HCT116 (cell line): Measurements from ENCODE around the gene UBIAD1. TPM values are rescaled to one million over a fixed set of nuclear protein-coding genes. Genes with fewer than 3 reads are reported as not detected.
A peak's percentile ranks its signal among the peaks of the same experiment; 100 is the strongest.

ENCODE experiments used
- ATAC-seq: fragments of 200-7000 bp; cut with Tn5 transposase; 2 replicates; pipeline ENCODE4 v1.9.1; 2020; ENCODE audit warnings: mild to moderate bottlenecking, moderate library complexity
- BruUV-seq: library from RNA; stranded (reverse); fragments of 400-500 nt; replicated peaks from 2 replicates; lab custom pipeline; 2021; lab: Mats Ljungman, UMichigan
- CTCF ChIA-PET: fragments of 300-600 bp; sonication (Branson Sonifier 250); formaldehyde crosslinking; loops from one replicate; lab custom pipeline; 2021; ENCODE audit warnings: antibody characterized with exemption; lab: Charles Lee
- POLR2A ChIA-PET: fragments of 300-600, 350-600 bp; sonication (Branson Sonifier 250); formaldehyde crosslinking; loops from one replicate; lab custom pipeline; 2021; ENCODE audit warnings: antibody characterized with exemption; lab: Charles Lee
- RAD21 ChIA-PET, 2 experiments: fragments of 300-600 bp; sonication (Branson Sonifier 250); formaldehyde crosslinking; loops; one replicate each; lab custom pipeline; 2023; ENCODE audit warnings: low total read pairs in 2 of 2; ENCODE audit not compliant: uncharacterized antibody in 2 of 2, unreplicated experiment in 2 of 2, low non-redundant PET in 1 of 2; lab: Charles Lee
- DNase-seq: peaks from one replicate; pipeline ENCODE4 v3.0.0-alpha.2; 2010; ENCODE audit warnings: low read depth, low spot score
- H2AFZ ChIP-seq: fragments of 200-600 bp; shearing (Covaris generic), sonication (generic); 2 replicates; pipeline ENCODE4 v1.6.1; 2017; ENCODE audit warnings: low read depth, mixed run types, mixed read lengths, antibody characterized with exemption, low read length; ENCODE audit not compliant: poor library complexity, severe bottlenecking
- H3K27ac ChIP-seq: 2 replicates; pipeline ENCODE4 v1.5.1; 2012; ENCODE audit warnings: low read depth, low read length
- H3K27me3 ChIP-seq: fragments of 200-600 bp; sonication (generic); 2 replicates; pipeline ENCODE4 v1.6.1; 2016; ENCODE audit warnings: mixed run types, low read length, mixed read lengths; ENCODE audit not compliant: insufficient read depth
- H3K36me3 ChIP-seq, 2 experiments: fragments of 200-500 bp in 1 of 2; fragments of 200-600 bp in 1 of 2; sonication (Bioruptor generic) in 1 of 2; sonication (generic) in 1 of 2; 2 replicates each; pipeline versions ENCODE4 v1.5.1 to v1.6.1; 2014 to 2016; ENCODE audit warnings: low read length in 2 of 2, inconsistent platforms in 1 of 2, mixed read lengths in 1 of 2, mixed run types in 1 of 2; ENCODE audit not compliant: insufficient read depth in 2 of 2, control insufficient read depth in 1 of 2
- H3K4me1 ChIP-seq, 2 experiments: fragments of 200-600 bp in 1 of 2; sonication (generic) in 1 of 2; 2 replicates each; pipeline versions ENCODE4 v1.5.1 to v1.6.1; 2012 to 2017; ENCODE audit warnings: low read length in 2 of 2, inconsistent platforms in 1 of 2, mild to moderate bottlenecking in 1 of 2, mixed read lengths in 1 of 2, mixed run types in 1 of 2, moderate library complexity in 1 of 2; ENCODE audit not compliant: insufficient read depth in 2 of 2, control insufficient read depth in 1 of 2
- H3K4me2 ChIP-seq: fragments of 200-600 bp; sonication (generic); 2 replicates; pipeline ENCODE4 v1.6.1; 2017; ENCODE audit warnings: mixed run types, low read length, mixed read lengths
- H3K4me3 ChIP-seq, 2 experiments: fragments of 200-600 bp in 1 of 2; sonication (generic) in 1 of 2; replicated peaks in 1 of 2; 2 replicates each; pipeline ENCODE4 v1.5.1; 2011 to 2016; ENCODE audit warnings: low read length in 2 of 2, control low read depth in 1 of 2, low read depth in 1 of 2, mild to moderate bottlenecking in 1 of 2, mixed read lengths in 1 of 2, mixed run types in 1 of 2
- H3K79me2 ChIP-seq: fragments of 200-600 bp; sonication (generic); 2 replicates; pipeline ENCODE4 v1.6.1; 2017; ENCODE audit warnings: mild to moderate bottlenecking, mixed run types, low read length, moderate library complexity, mixed read lengths; ENCODE audit not compliant: insufficient read depth
- H3K9ac ChIP-seq: fragments of 200-600 bp; sonication (generic); 2 replicates; pipeline ENCODE4 v1.6.1; 2016; ENCODE audit warnings: low read length, mixed read lengths
- H3K9me2 ChIP-seq: fragments of 200-600 bp; sonication (generic), shearing (Covaris generic); 2 replicates; pipeline ENCODE4 v1.6.1; 2017; ENCODE audit warnings: mixed run types, mild to moderate bottlenecking, moderate library complexity; ENCODE audit not compliant: insufficient read depth
- H3K9me3 ChIP-seq, 2 experiments: fragments of 200-500 bp in 1 of 2; fragments of 200-600 bp in 1 of 2; sonication (Bioruptor generic) in 1 of 2; sonication (generic) in 1 of 2; 2 replicates each; pipeline ENCODE4 v1.6.1; 2014 to 2017; ENCODE audit warnings: low read length in 2 of 2, mixed read lengths in 2 of 2, inconsistent platforms in 1 of 2, low read depth in 1 of 2, mild to moderate bottlenecking in 1 of 2, mixed run types in 1 of 2, moderate library complexity in 1 of 2; ENCODE audit not compliant: control insufficient read depth in 1 of 2, insufficient read depth in 1 of 2
- H4K20me1 ChIP-seq: fragments of 200-600 bp; sonication (generic), shearing (Covaris generic); 2 replicates; pipeline ENCODE4 v1.6.1; 2017; ENCODE audit warnings: mixed run types, mild to moderate bottlenecking, moderate library complexity; ENCODE audit not compliant: insufficient read depth
- CBX3 ChIP-seq: IDR thresholded peaks from 2 replicates; pipeline ENCODE4 v1.6.1; 2012; ENCODE audit warnings: low read depth
- CTCF ChIP-seq, 3 experiments: fragments of 200-600 bp in 1 of 3; sonication (generic) in 1 of 3; IDR thresholded peaks in 2 of 3; conservative IDR thresholded peaks in 1 of 3; 2 replicates each; pipeline ENCODE4 v1.5.1; 2012 to 2017; ENCODE audit warnings: low read depth in 2 of 3, low read length in 2 of 3, antibody characterized with exemption in 1 of 3, borderline replicate concordance in 1 of 3, control low read depth in 1 of 3, mild to moderate bottlenecking in 1 of 3, mixed read lengths in 1 of 3, mixed run types in 1 of 3, moderate library complexity in 1 of 3; ENCODE audit not compliant: insufficient read depth in 1 of 3
- EZH2 ChIP-seq: fragments of 200-600 bp; sonication (generic); IDR thresholded peaks from 2 replicates; pipeline ENCODE4 v1.6.1; 2017; ENCODE audit warnings: antibody characterized with exemption, mixed run types
- EZH2phosphoT487 ChIP-seq: fragments of 200-600 bp; IDR thresholded peaks from 2 replicates; pipeline ENCODE4 v1.6.1; 2018; ENCODE audit warnings: antibody characterized with exemption, borderline replicate concordance
- MAX ChIP-seq: IDR thresholded peaks from 2 replicates; pipeline ENCODE4 v1.6.1; 2012
- POLR2A ChIP-seq: IDR thresholded peaks from 2 replicates; pipeline ENCODE4 v1.7.0; 2011; ENCODE audit warnings: borderline replicate concordance; ENCODE audit not compliant: insufficient read depth, insufficient read length; ENCODE audit errors: extremely low read depth
- POLR2AphosphoS5 ChIP-seq: IDR thresholded peaks from 2 replicates; pipeline ENCODE4 v1.6.1; 2011; ENCODE audit warnings: mild to moderate bottlenecking, low read depth, low read length, moderate library complexity
- RAD21 ChIP-seq: IDR thresholded peaks from 2 replicates; pipeline ENCODE4 v1.6.1; 2012; ENCODE audit warnings: low read depth, mild to moderate bottlenecking
- SIN3A ChIP-seq: IDR thresholded peaks from 2 replicates; pipeline ENCODE4 v1.6.1; 2012; ENCODE audit warnings: low read depth
- SP1 ChIP-seq: IDR thresholded peaks from 2 replicates; pipeline ENCODE4 v1.6.1; 2012; ENCODE audit warnings: low read depth
- SRF ChIP-seq: IDR thresholded peaks from 2 replicates; pipeline ENCODE4 v1.6.1; 2012; ENCODE audit warnings: low read depth
- TCF7L2 ChIP-seq: IDR thresholded peaks from 2 replicates; pipeline ENCODE4 v1.7.0; 2011; ENCODE audit warnings: borderline replicate concordance, inconsistent platforms; ENCODE audit not compliant: insufficient read depth, insufficient read length; ENCODE audit errors: extremely low read depth
- YY1 ChIP-seq: IDR thresholded peaks from 2 replicates; pipeline ENCODE4 v1.6.1; 2011; ENCODE audit warnings: low read length, low read depth, moderate library complexity, mild to moderate bottlenecking; ENCODE audit not compliant: insufficient replicate concordance; ENCODE audit errors: extremely low read depth
- ZFX ChIP-seq: fragments of 450-650 bp; IDR thresholded peaks from 2 replicates; pipeline ENCODE4 v1.6.1; 2017
- intact Hi-C: fragments of 100-400 bp; cut with micrococcal nuclease; formaldehyde crosslinking; loops from 2 replicates; pipeline ENCODE4 v1.10.0; 2022
- total RNA-seq: library from RNA; stranded (reverse); gene quantifications from one replicate; pipeline ENCODE4 v1.2.1, GENCODE V29; 2021; ENCODE audit not compliant: unreplicated experiment

The UBIAD1 gene
- total RNA-seq, 1 experiment from 2014 or later = 17.2 TPM

- no peaks in the 10 kb centered on the region for H4K20me1 ChIP-seq
- peaks cover 0 to 2% of the 10 kb centered on the region in 2 experiments; a peak in 1 of 4 replicates for H3K4me1 ChIP-seq
- H3K9ac ChIP-seq = no peak overlapping the region
- ChIA-PET POLR2A (no interaction called here), RAD21 (no interaction called here), CTCF (no interaction called here)
- peaks cover 15% of the 10 kb centered on the region for H3K79me2 ChIP-seq
- no peak overlapping the region for H3K4me2 ChIP-seq
- no peaks in the 10 kb centered on the region for H3K27me3 ChIP-seq
- peaks cover 55 to 58% of the 10 kb centered on the region in 2 experiments for H3K36me3 ChIP-seq
- no peaks in the 10 kb centered on the region for H3K9me3 ChIP-seq
- no peaks in the 10 kb centered on the region for H3K9me2 ChIP-seq
- no TSS peak for BruUV-seq
- no peak overlapping the region for H2AFZ ChIP-seq
- no peak overlapping the region for H3K4me3 ChIP-seq
- no peak overlapping the region for H3K27ac ChIP-seq
- intact Hi-C loops = no loop called here
- no peak for ATAC-seq
- TF ChIP-seq POLR2A (no peak), EZH2phosphoT487 (no peak)
- TF ChIP-seq, all 23 proteins: peak for 0
- no peak for DNase-seq
Measured at GRCh38 chr1:11256299-11256698, 16.7 kb upstream of the UBIAD1 start.

- POLR2A ChIA-PET = interaction anchor here (0.5 to 2.0 kb wide), 6 partner anchors 10 to 391 kb away, joined by 3 to 11 read pairs (median 4); partner anchors contain the start of genes EXOSC10 and UBIAD1
- peak within 1 kb of the TSS; percentile 60 for H3K27ac ChIP-seq
- intact Hi-C loops = loop anchor here (5.0 kb wide), 1 partner anchor 215 kb away; the partner anchor contains the start of gene DISP3
- H3K9me2 ChIP-seq = no peaks in the 10 kb centered on the region
- H3K27me3 ChIP-seq = no peaks in the 10 kb centered on the region
- TF ChIP-seq YY1 = peak; percentile 80
- no peak for TF ChIP-seq EZH2
- peak; percentile 42 for TF ChIP-seq TCF7L2
- peak; percentile 87 for TF ChIP-seq POLR2AphosphoS5
- peak; percentile 99 for TF ChIP-seq SP1
- TF ChIP-seq CBX3 = no peak; the same call in 1 of the 2 replicates
- no peak for TF ChIP-seq SIN3A
- no peak for TF ChIP-seq RAD21
- peak; percentile 52; the same call in 1 of the 2 replicates for TF ChIP-seq ZFX
- TF ChIP-seq CTCF (IDR thresholded peaks at IDR 0.05 in 2 of 3, conservative IDR thresholded peaks at IDR 0.05 in 1 of 3; ENCODE audit: borderline replicate concordance in 1 of 3, insufficient read depth in 1 of 3, low read depth in 2 of 3, low read length in 2 of 3) = peak in 2 of 3 experiments; percentile 23 to 29; a peak in 2 of 6 replicates
- peak; percentile 80; the same call in 1 of the 2 replicates for TF ChIP-seq SRF
- peak; percentile 82 for TF ChIP-seq MAX
- H3K36me3 ChIP-seq = peaks cover 10 to 18% of the 10 kb centered on the region in 2 experiments; a peak in 3 of 4 replicates
- CTCF ChIA-PET = interaction anchor here (1.1 to 2.2 kb wide), 4 partner anchors 21 to 384 kb away, joined by 3 to 9 read pairs (median 5); no protein-coding TSS in a partner anchor
- no peaks in the 10 kb centered on the region for H3K9me3 ChIP-seq
- peak within 1 kb of the TSS; percentile 95 for H3K9ac ChIP-seq
- peaks cover 25% of the 10 kb centered on the region for H3K79me2 ChIP-seq
- RAD21 ChIA-PET = interaction anchor here in 1 of 2 experiments (1.1 kb wide), 1 partner anchor 391 kb away, joined by 3 read pairs; no protein-coding TSS in a partner anchor
- H4K20me1 ChIP-seq = no peaks in the 10 kb centered on the region
- BruUV-seq = no TSS peak
- H2AFZ ChIP-seq = peak within 1 kb of the TSS; percentile 87
- H3K4me2 ChIP-seq = peak within 1 kb of the TSS; percentile 96
- peak; percentile 97 for ATAC-seq
- H3K4me3 ChIP-seq = peak within 1 kb of the TSS; percentile 95 to 98
- H3K4me1 ChIP-seq = peaks cover 3 to 11% of the 10 kb centered on the region in 2 experiments; a peak in 2 of 4 replicates
- DNase-seq = peak; percentile 100
Measured at GRCh38 chr1:11262171-11263049, 10.6 kb upstream of the UBIAD1 start, which contains the start of gene MTOR. Gene MTOR (minus strand): TSS chr1:11262551. CDS start chr1:11259409, 3,142 bp downstream.
